ENCODE results near the gene PLXNA2. TPM values are rescaled to one million over a fixed set of nuclear protein-coding genes. Genes with fewer than 3 reads are reported as not detected.

PLXNA2 gene
- total RNA-seq, 1 experiment from 2014 or later: 10.2 TPM

DNA sequence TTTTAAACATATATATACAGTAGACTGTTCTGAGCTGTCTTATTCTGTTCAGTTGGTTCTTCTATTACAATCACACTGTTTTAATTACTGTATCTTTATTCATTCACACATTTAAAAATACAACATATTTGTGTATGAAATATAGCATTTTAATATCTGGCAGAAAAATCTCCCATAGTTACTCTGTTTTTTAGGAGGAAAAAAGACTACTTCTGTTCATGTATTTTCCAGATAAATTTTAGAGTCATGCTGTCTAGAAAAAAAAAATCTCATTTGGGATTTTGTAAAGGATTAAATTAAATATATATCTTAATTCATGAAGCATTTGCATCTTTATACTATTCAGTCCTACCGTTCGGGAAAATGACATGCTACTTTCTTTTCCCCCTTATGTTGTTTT, 231.5 kb downstream of the PLXNA2 start:
- Histone ChIP-seq H3K4me1 (replicated peaks; ENCODE audit: insufficient read depth) (no peaks in the 10 kb centered on the region), H3K4me2 (no peak overlapping the region), H3K79me2 (ENCODE audit: low read depth) (no peaks in the 10 kb centered on the region), H4K20me1 (ENCODE audit: insufficient read depth) (no peaks in the 10 kb centered on the region), H3K27ac (no peak overlapping the region), H3K27me3 (ENCODE audit: insufficient read depth, low read depth) (no peaks in the 10 kb centered on the region), H3K9me2 (ENCODE audit: insufficient read depth) (no peaks in the 10 kb centered on the region), H3K4me3 (no peak overlapping the region), H3K36me3 (ENCODE audit: low read depth) (no peaks in the 10 kb centered on the region), H2AFZ (no peak overlapping the region), H3K9me3 (ENCODE audit: insufficient read depth, low read depth) (no peaks in the 10 kb centered on the region), H3F3A (ENCODE audit: insufficient read depth, low read depth) (no peaks in the 10 kb centered on the region)
- DNase-seq: no peak
- ChIA-PET CTCF (no interaction called here), POLR2A (ENCODE audit: unreplicated experiment) (no interaction called here)
- BruUV-seq (replicated peaks): no TSS peak
- intact Hi-C loops (cut with micrococcal nuclease; ENCODE audit: unreplicated experiment): no loop called here
- TF ChIP-seq EZH2 (IDR thresholded peaks at IDR 0.05; ENCODE audit: low read depth) (no peak), CTCF (conservative IDR thresholded peaks at IDR 0.05) (no peak)

GRCh38 chr1:208010487-208011071, 233.6 kb downstream of the PLXNA2 start:
- Histone ChIP-seq H3K36me3 (ENCODE audit: low read depth) (no peaks in the 10 kb centered on the region), H3K4me2 (no peak overlapping the region), H3F3A (ENCODE audit: insufficient read depth, low read depth) (no peaks in the 10 kb centered on the region), H3K9me3 (ENCODE audit: insufficient read depth, low read depth) (peaks cover 6% of the 10 kb centered on the region; the same call in 1 of the 2 replicates), H2AFZ (no peak overlapping the region), H3K27me3 (ENCODE audit: insufficient read depth, low read depth) (no peaks in the 10 kb centered on the region), H3K79me2 (ENCODE audit: low read depth) (no peaks in the 10 kb centered on the region), H4K20me1 (ENCODE audit: insufficient read depth) (no peaks in the 10 kb centered on the region), H3K4me1 (replicated peaks; ENCODE audit: insufficient read depth) (no peaks in the 10 kb centered on the region), H3K9me2 (ENCODE audit: insufficient read depth) (no peaks in the 10 kb centered on the region), H3K27ac (no peak overlapping the region), H3K4me3 (no peak overlapping the region)
- BruUV-seq (replicated peaks): no TSS peak
- TF ChIP-seq CTCF (conservative IDR thresholded peaks at IDR 0.05) (no peak), EZH2 (IDR thresholded peaks at IDR 0.05; ENCODE audit: low read depth) (no peak)
- intact Hi-C loops (cut with micrococcal nuclease; ENCODE audit: unreplicated experiment): no loop called here
- CTCF ChIA-PET: no interaction called here
- POLR2A ChIA-PET (ENCODE audit: unreplicated experiment): no interaction called here
- DNase-seq: no peak

- POLR2A ChIA-PET (ENCODE audit: unreplicated experiment): no interaction called here
- BruUV-seq (replicated peaks): no TSS peak
Measured at GRCh38 chr1:208009706-208010444, 234.3 kb downstream of the PLXNA2 start.

More at GRCh38 chr1:208009706-208010444, 234.3 kb downstream of the PLXNA2 start:
- no peaks in the 10 kb centered on the region for H3K79me2 ChIP-seq (ENCODE audit: low read depth)
- H3K4me3 ChIP-seq: no peak overlapping the region
- TF ChIP-seq CTCF (conservative IDR thresholded peaks at IDR 0.05) (no peak), EZH2 (IDR thresholded peaks at IDR 0.05; ENCODE audit: low read depth) (no peak)
- H3K27me3 ChIP-seq (ENCODE audit: insufficient read depth, low read depth): no peaks in the 10 kb centered on the region
- H4K20me1 ChIP-seq (ENCODE audit: insufficient read depth): no peaks in the 10 kb centered on the region
- intact Hi-C loops (cut with micrococcal nuclease; ENCODE audit: unreplicated experiment): no loop called here
- H3K4me1 ChIP-seq (replicated peaks; ENCODE audit: insufficient read depth): no peaks in the 10 kb centered on the region
- H3K9me3 ChIP-seq (ENCODE audit: insufficient read depth, low read depth): peaks cover 6% of the 10 kb centered on the region; the same call in 1 of the 2 replicates
- H3F3A ChIP-seq (ENCODE audit: insufficient read depth, low read depth): no peaks in the 10 kb centered on the region
- H3K27ac ChIP-seq: no peak overlapping the region
- CTCF ChIA-PET: no interaction called here
- DNase-seq: no peak
- H3K4me2 ChIP-seq: no peak overlapping the region
- no peak overlapping the region for H2AFZ ChIP-seq
- no peaks in the 10 kb centered on the region for H3K36me3 ChIP-seq (ENCODE audit: low read depth)
- H3K9me2 ChIP-seq (ENCODE audit: insufficient read depth): no peaks in the 10 kb centered on the region

Data from PC-9 (cell line).